Measurements from ENCODE around the gene GSN. TPM values are rescaled to one million over a fixed set of nuclear protein-coding genes. Genes with fewer than 3 reads are reported as not detected.
A peak's percentile ranks its signal among the peaks of the same experiment; 100 is the strongest.

Gene GSN
- total RNA-seq (ENCODE audit: low replicate concordance) = 80.0 and 159 TPM in 2 replicates
- long read RNA-seq, transcript GSN-204 (17 exons, 2,657 nt) = major isoform, 9 of 475 reads
- long read RNA-seq, transcript GSN-203 (19 exons, 2,664 nt) = minor isoform, 7 of 475 reads
- long read RNA-seq, partial matches to known transcripts = 62 of 475 reads
- long read RNA-seq, other reads (novel, unspliced or antisense) = 395 of 475 reads

DNA sequence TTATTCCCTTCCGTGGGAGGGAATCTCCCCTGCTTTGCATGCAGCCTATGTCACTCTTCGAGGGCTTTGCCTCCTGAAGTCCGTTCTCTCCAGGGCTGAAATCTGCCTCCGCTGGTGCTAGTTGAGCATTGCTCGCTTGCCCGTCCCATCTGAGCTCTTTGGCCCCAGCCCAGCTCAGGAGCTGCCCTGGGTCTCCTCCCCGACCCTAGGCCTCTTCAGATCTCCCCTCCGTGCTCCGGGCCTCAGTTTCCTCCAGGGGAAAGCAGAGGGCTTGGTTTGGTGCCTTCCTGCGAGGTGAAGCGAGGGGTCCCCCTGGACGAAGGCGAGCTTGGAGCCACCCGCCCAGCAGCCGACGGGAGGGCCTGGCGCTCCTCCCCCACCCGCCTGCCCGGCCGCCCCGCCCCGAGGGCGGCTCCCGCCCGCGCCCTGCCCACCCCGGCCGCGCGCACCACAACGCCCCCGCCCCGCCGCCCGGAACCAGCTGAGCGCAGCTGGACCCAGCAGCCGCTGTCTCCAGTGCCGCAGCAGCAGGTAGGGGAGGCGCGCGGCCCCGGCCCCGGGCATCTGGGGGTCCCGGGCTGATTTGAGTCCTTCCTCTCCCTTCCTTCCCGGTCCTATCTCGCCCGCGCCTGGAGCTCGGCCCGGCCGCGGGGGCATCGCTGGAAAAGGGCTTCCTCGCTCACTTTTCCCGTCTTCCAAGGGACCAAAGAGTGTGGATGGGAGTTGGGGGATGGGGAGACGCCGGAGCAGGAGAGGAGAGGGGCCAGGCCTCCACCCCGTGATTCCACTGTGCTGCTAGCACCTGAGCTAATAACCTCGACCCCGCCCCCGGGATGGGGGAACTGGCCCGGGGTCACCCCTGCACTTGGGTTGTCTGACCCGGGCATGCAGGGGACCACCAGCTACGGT is at the start of gene GSN:
TSS of gene GSN (plus strand) at position 474 of the 909 bp plus-strand sequence. CDS start 33,810 bp downstream, outside the sequence.
- Mint-ChIP-seq H3K4me1 (ENCODE audit: unreplicated experiment) (peaks cover 42% of the 10 kb centered on the region), H3K27me3 (peaks cover 36% of the 10 kb centered on the region), H3K9me3 (no peaks in the 10 kb centered on the region), H3K36me3 (no peaks in the 10 kb centered on the region), H3K27ac (peak within 1 kb of the TSS; percentile 73), H3K4me3 (peak within 1 kb of the TSS; percentile 92)
- TF ChIP-seq, protein P1, sequence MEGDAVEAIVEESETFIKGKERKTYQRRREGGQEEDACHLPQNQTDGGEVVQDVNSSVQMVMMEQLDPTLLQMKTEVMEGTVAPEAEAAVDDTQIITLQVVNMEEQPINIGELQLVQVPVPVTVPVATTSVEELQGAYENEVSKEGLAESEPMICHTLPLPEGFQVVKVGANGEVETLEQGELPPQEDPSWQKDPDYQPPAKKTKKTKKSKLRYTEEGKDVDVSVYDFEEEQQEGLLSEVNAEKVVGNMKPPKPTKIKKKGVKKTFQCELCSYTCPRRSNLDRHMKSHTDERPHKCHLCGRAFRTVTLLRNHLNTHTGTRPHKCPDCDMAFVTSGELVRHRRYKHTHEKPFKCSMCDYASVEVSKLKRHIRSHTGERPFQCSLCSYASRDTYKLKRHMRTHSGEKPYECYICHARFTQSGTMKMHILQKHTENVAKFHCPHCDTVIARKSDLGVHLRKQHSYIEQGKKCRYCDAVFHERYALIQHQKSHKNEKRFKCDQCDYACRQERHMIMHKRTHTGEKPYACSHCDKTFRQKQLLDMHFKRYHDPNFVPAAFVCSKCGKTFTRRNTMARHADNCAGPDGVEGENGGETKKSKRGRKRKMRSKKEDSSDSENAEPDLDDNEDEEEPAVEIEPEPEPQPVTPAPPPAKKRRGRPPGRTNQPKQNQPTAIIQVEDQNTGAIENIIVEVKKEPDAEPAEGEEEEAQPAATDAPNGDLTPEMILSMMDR (conservative IDR thresholded peaks at IDR 0.05) = peak; percentile 21
- no peak for DNase-seq (ENCODE audit: extremely low spot score, unreplicated experiment)

DNA sequence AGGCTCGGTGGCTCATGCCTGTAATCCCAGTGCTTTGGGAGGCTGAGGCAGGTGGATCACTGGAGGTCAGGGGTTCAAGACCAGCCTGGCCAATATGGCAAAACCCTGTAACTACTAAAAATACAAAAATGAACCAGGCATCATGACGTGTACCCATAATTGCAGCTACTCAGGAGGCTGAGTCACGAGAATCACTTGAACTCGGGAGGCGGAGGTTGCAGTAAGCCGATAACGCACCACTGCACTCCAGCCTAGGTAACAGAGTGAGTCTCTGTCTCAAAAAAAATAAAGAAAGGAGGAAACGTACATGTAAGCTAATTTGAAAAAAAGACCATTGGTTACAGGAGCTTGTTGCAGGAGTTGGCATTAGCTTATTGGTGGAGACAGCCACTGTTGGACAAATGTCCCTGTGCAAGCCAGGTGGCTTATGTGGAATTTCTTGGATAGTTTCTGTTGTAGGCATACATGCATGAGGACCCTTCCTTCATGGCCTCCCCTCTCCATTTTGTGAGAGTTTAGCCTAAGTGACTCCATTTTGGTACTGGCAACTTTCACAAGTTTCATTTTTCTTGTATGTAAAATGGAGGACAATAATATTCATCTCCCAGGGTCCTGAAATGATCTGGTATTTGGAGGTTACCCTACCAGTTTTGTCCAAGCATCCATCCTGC is 49.5 kb upstream of the GSN start:
- Mint-ChIP-seq H3K36me3 (no peaks in the 10 kb centered on the region), H3K27me3 (no peaks in the 10 kb centered on the region), H3K27ac (no peak overlapping the region), H3K4me1 (ENCODE audit: unreplicated experiment) (peaks cover under 1% of the 10 kb centered on the region), H3K4me3 (no peak overlapping the region), H3K9me3 (no peaks in the 10 kb centered on the region)
- TF ChIP-seq, protein P1 (conservative IDR thresholded peaks at IDR 0.05) = no peak
- DNase-seq (ENCODE audit: extremely low spot score, unreplicated experiment) = no peak

DNA sequence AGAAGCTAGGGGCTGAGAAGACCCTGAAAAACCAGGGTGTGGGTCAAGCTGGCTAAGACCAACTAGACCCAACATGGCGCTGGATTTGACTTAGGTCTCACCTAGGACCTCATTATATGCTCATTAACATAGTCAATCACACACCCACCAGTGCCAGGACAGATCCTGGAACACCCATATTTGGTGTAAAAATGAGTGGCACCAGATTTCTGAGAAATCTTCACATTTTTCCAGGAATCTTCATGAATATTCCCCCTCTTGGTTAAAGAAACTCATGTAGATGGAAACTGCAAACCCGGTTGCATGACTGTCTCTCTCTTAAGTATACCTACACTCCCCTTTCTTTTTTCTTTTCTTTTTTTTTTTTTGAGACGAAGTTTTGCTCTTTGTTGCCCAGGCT is 48.4 kb upstream of the GSN start:
- TF ChIP-seq, protein P1 (conservative IDR thresholded peaks at IDR 0.05) = no peak
- DNase-seq (ENCODE audit: extremely low spot score, unreplicated experiment) = no peak
- H3K4me1 Mint-ChIP-seq (ENCODE audit: unreplicated experiment) = no peaks in the 10 kb centered on the region
- no peaks in the 10 kb centered on the region for H3K9me3 Mint-ChIP-seq
- no peaks in the 10 kb centered on the region for H3K27me3 Mint-ChIP-seq
- H3K27ac Mint-ChIP-seq = no peak overlapping the region
- no peaks in the 10 kb centered on the region for H3K36me3 Mint-ChIP-seq
- no peak overlapping the region for H3K4me3 Mint-ChIP-seq

DNA sequence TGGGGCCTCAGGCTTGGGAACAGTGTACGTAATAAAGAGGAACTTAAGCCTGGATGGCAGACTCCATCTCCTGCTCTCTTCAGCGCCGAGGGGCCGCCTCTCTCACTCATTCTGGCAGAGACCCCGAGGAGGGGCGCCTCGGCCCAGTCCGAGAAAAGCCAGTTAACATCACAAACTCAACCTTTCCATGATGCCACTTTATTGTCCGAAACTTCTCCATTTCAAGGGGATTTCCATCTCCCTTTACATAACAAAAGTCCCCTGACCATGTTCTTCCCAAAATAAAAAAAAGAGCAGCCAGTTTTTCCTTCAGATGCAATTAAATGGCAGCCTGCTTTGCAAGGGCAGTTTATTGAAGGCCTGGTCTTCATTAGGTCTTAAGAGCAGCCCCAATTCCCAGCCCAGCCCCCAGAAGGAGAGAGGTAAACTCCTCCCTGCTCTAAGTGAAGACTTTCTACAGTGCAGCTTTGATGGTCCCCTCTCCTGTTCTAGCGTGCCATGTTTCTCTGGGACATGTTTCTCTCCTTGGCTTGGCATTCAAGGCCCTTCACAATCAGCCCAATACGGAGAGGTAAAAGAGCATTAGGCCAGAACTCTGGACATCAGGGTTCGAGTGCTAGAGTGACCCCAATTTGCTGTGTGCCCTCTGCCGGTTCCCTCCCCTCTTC is 46.8 kb upstream of the GSN start:
- no peak overlapping the region for H3K4me3 Mint-ChIP-seq
- H3K4me1 Mint-ChIP-seq (ENCODE audit: unreplicated experiment) = no peaks in the 10 kb centered on the region
- H3K27ac Mint-ChIP-seq = no peak overlapping the region
- H3K27me3 Mint-ChIP-seq = no peaks in the 10 kb centered on the region
- TF ChIP-seq, protein P1 (conservative IDR thresholded peaks at IDR 0.05) = no peak
- no peak for DNase-seq (ENCODE audit: extremely low spot score, unreplicated experiment)
- no peaks in the 10 kb centered on the region for H3K9me3 Mint-ChIP-seq
- H3K36me3 Mint-ChIP-seq = no peaks in the 10 kb centered on the region

DNA sequence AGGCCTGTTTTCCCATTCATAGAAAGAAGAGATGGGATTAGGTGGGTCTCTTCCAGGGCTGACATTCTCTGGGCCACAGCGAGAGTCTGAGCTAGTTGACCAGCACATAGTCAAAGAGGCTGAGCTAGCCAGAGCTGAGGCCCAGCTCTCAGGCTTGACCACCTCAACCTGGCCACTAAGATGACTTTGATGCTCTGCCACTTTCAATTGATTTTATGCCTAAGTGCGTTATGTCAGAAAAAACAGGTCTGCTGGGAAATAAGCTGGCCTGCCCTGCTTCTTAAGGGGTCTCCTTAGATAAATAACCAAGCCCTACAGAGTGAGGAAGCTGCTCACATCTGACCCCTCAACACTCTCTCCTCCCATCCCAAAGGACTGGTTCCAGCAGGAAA is 46.3 kb upstream of the GSN start:
- no peaks in the 10 kb centered on the region for H3K9me3 Mint-ChIP-seq
- H3K27me3 Mint-ChIP-seq = no peaks in the 10 kb centered on the region
- no peaks in the 10 kb centered on the region for H3K4me1 Mint-ChIP-seq (ENCODE audit: unreplicated experiment)
- no peak for DNase-seq (ENCODE audit: extremely low spot score, unreplicated experiment)
- no peak overlapping the region for H3K4me3 Mint-ChIP-seq
- TF ChIP-seq, protein P1 (conservative IDR thresholded peaks at IDR 0.05) = no peak
- H3K27ac Mint-ChIP-seq = no peak overlapping the region
- no peaks in the 10 kb centered on the region for H3K36me3 Mint-ChIP-seq

Data from type B pancreatic cell (in vitro differentiated cells).